K562 (cell line): ENCODE data around the gene GNG7. TPM values are rescaled to one million over a fixed set of nuclear protein-coding genes. Genes with fewer than 3 reads are reported as not detected.

Source experiments
- ATAC-seq: fragments of 200-7000 bp; cut with Tn5 transposase; 3 replicates; pipeline ENCODE4 v1.9.1; 2020; ENCODE audit warnings: moderate library complexity
- BruUV-seq: library from RNA; stranded (reverse); fragments of 400-500 nt; replicated peaks from 2 replicates; lab custom pipeline; 2021; lab: Mats Ljungman, UMichigan
- CTCF ChIA-PET: fragments of 300-600 bp; formaldehyde crosslinking; extraction: SDS; loops from one replicate; lab custom pipeline; 2021; ENCODE audit warnings: low intra/inter-chr PET ratio; lab: Yijun Ruan, JAX
- POLR2A ChIA-PET: fragments of 300-600, 350-650 bp; sonication (Branson Sonifier 250); formaldehyde crosslinking; extraction: SDS; loops from one replicate; lab custom pipeline; 2021; ENCODE audit warnings: antibody characterized with exemption, inconsistent platforms; lab: Yijun Ruan, JAX
- DNase-seq, 4 experiments: peaks; one replicate each; pipeline versions ENCODE4 v3.0.0 to v3.0.0-alpha.2; 2011 to 2018; ENCODE audit warnings: low spot score in 3 of 4, mixed read lengths in 3 of 4; ENCODE audit errors: extremely low read depth in 1 of 4
- FAIRE-seq: peaks from 2 replicates; lab custom pipeline; 2011; peaks lifted over from hg19 to GRCh38; lab: Jason Lieb, UNC
- H2AFZ ChIP-seq: 2 replicates; pipeline ENCODE4 v1.6.0; 2011; ENCODE audit warnings: low read depth, low read length, control low read depth, inconsistent platforms
- H3K27ac ChIP-seq: fragments of 200-600 bp; 3 replicates; pipeline ENCODE4 v1.8.0; 2011; ENCODE audit warnings: low read depth, mild to moderate bottlenecking, control low read depth, inconsistent platforms, low read length, moderate library complexity, mixed read lengths; ENCODE audit errors: extremely low read depth
- H3K27me3 ChIP-seq, 2 experiments: fragments of 300-600 bp in 1 of 2; 2 replicates in 1 of 2; 3 replicates in 1 of 2; pipeline versions ENCODE4 v1.6.0 to v1.8.0; 2011; ENCODE audit warnings: inconsistent platforms in 2 of 2, low read length in 2 of 2, mild to moderate bottlenecking in 1 of 2, mixed read lengths in 1 of 2, moderate library complexity in 1 of 2; ENCODE audit not compliant: control insufficient read depth in 2 of 2, insufficient read depth in 2 of 2
- H3K36me3 ChIP-seq: fragments of 300-600 bp; 3 replicates; pipeline ENCODE4 v1.8.0; 2011; ENCODE audit warnings: mild to moderate bottlenecking, low read length, inconsistent platforms; ENCODE audit not compliant: control insufficient read depth, insufficient read depth
- H3K4me1 ChIP-seq, 2 experiments: fragments of 200-600 bp in 1 of 2; replicated peaks in 1 of 2; 2 replicates in 1 of 2; 3 replicates in 1 of 2; pipeline versions ENCODE4 v1.5.1 to v1.8.0; 2011; ENCODE audit warnings: inconsistent platforms in 2 of 2, low read length in 2 of 2, mild to moderate bottlenecking in 1 of 2, mixed read lengths in 1 of 2, moderate library complexity in 1 of 2; ENCODE audit not compliant: control insufficient read depth in 2 of 2, insufficient read depth in 2 of 2
- H3K4me2 ChIP-seq: 2 replicates; pipeline ENCODE4 v1.6.1; 2011; ENCODE audit warnings: low read length, control low read depth, inconsistent platforms, mixed read lengths; ENCODE audit not compliant: insufficient read depth
- H3K4me3 ChIP-seq: fragments of 200-600 bp; sonication (generic), shearing (Covaris generic); 2 replicates; pipeline ENCODE4 v1.5.1; 2016; ENCODE audit warnings: control low read depth, inconsistent platforms
- H3K79me2 ChIP-seq: fragments of 200-600 bp; 3 replicates; pipeline ENCODE4 v1.8.0; 2011; ENCODE audit warnings: low read length, inconsistent platforms; ENCODE audit not compliant: control insufficient read depth, insufficient read depth
- H3K9ac ChIP-seq, 2 experiments: 2 replicates each; pipeline versions ENCODE4 v1.6.0 to v1.6.1; 2011; ENCODE audit warnings: low read depth in 2 of 2, low read length in 2 of 2, control low read depth in 1 of 2, inconsistent platforms in 1 of 2, mild to moderate bottlenecking in 1 of 2, mixed read lengths in 1 of 2; ENCODE audit not compliant: insufficient read depth in 1 of 2
- H3K9me1 ChIP-seq: one replicate; pipeline ENCODE4 v1.6.0; 2011; ENCODE audit warnings: inconsistent platforms, mild to moderate bottlenecking, low read length, moderate library complexity; ENCODE audit not compliant: control insufficient read depth, insufficient read depth
- H3K9me3 ChIP-seq: replicated peaks from 2 replicates; pipeline ENCODE4 v1.5.1; 2011; ENCODE audit warnings: low read depth, low read length, inconsistent platforms; ENCODE audit not compliant: control insufficient read depth, insufficient read depth
- H4K20me1 ChIP-seq: replicated peaks from 2 replicates; pipeline ENCODE4 v1.6.1; 2011; ENCODE audit warnings: low read length, inconsistent platforms, mixed read lengths; ENCODE audit not compliant: control insufficient read depth, insufficient read depth
- FOXK2 ChIP-seq, 2 experiments: fragments of 450-650 bp; IDR thresholded peaks in 1 of 2; conservative IDR thresholded peaks in 1 of 2; 2 replicates each; pipeline ENCODE4 v1.6.1; 2016; ENCODE audit warnings: low read depth in 2 of 2, mild to moderate bottlenecking in 1 of 2
- FOXM1 ChIP-seq, 2 experiments: fragments of 450-650 bp in 1 of 2; sonication (generic) in 1 of 2; formaldehyde crosslinking in 1 of 2; IDR thresholded peaks; 2 replicates each; pipeline versions ENCODE4 v1.6.1 to v1.9.0; 2017 to 2022; ENCODE audit warnings: low read depth in 2 of 2, mild to moderate bottlenecking in 2 of 2, missing genetic modification reagents in 1 of 2, moderate library complexity in 1 of 2
- HNRNPL ChIP-seq: fragments of 200-400 bp; formaldehyde crosslinking; IDR thresholded peaks from 2 replicates; pipeline ENCODE4 v1.6.1; 2017; ENCODE audit warnings: low read depth, mild to moderate bottlenecking, low read length
- MAFK ChIP-seq: IDR thresholded peaks from 2 replicates; pipeline ENCODE4 v1.6.1; 2011; ENCODE audit warnings: low read length, improper control_type of control experiment
- MITF ChIP-seq: IDR thresholded peaks from 2 replicates; pipeline ENCODE4 v1.6.1; 2014; ENCODE audit warnings: antibody characterized with exemption
- PHB2 ChIP-seq: fragments of 450-650 bp; IDR thresholded peaks from 2 replicates; pipeline ENCODE4 v1.6.1; 2017; ENCODE audit warnings: low read depth
- PKNOX1 ChIP-seq: fragments of 450-650 bp; IDR thresholded peaks from 2 replicates; pipeline ENCODE4 v1.6.1; 2016
- POLR2A ChIP-seq: fragments of 450-650 bp; conservative IDR thresholded peaks from 2 replicates; pipeline ENCODE4 v1.6.1; 2016
- POLR2B ChIP-seq: fragments of 450-650 bp; IDR thresholded peaks from 2 replicates; pipeline ENCODE4 v1.6.1; 2018; ENCODE audit warnings: low read depth; ENCODE audit not compliant: partially characterized antibody
- POLR2G ChIP-seq: fragments of 200-400 bp; formaldehyde crosslinking; IDR thresholded peaks from 2 replicates; pipeline ENCODE4 v1.6.1; 2017; ENCODE audit warnings: low read depth, mild to moderate bottlenecking, antibody characterized with exemption, low read length, moderate library complexity
- RBBP5 ChIP-seq: fragments of 200-600 bp; sonication (generic); IDR thresholded peaks from 2 replicates; pipeline ENCODE4 v1.6.1; 2012; ENCODE audit warnings: borderline replicate concordance, mild to moderate bottlenecking, low read length, control low read depth, inconsistent platforms; ENCODE audit not compliant: insufficient read depth, poor library complexity, severe bottlenecking
- RBFOX2 ChIP-seq: fragments of 200-400 bp; formaldehyde crosslinking; IDR thresholded peaks from 2 replicates; pipeline ENCODE4 v1.6.1; 2017; ENCODE audit warnings: low read depth, mild to moderate bottlenecking, low read length, moderate library complexity
- RBM22 ChIP-seq: fragments of 200-400 bp; formaldehyde crosslinking; IDR thresholded peaks from 2 replicates; pipeline ENCODE4 v1.6.1; 2018; ENCODE audit warnings: low read length, low read depth; ENCODE audit not compliant: poor library complexity, severe bottlenecking
- SAFB ChIP-seq: fragments of 200-400 bp; formaldehyde crosslinking; IDR thresholded peaks from 2 replicates; pipeline ENCODE4 v1.6.1; 2017; ENCODE audit warnings: low read depth, low read length, borderline replicate concordance
- SIN3B ChIP-seq: fragments of 450-650 bp; IDR thresholded peaks from 2 replicates; pipeline ENCODE4 v1.6.1; 2017; ENCODE audit warnings: low read depth, mild to moderate bottlenecking, moderate library complexity
- SMAD2 ChIP-seq: fragments of 150-350 bp; IDR thresholded peaks from 2 replicates; pipeline ENCODE4 v1.6.1; 2014; ENCODE audit warnings: low read depth, mild to moderate bottlenecking, low read length
- SUPT5H ChIP-seq: fragments of 450-650 bp; IDR thresholded peaks from 2 replicates; pipeline ENCODE4 v1.6.1; 2016
- ZBED1 ChIP-seq: IDR thresholded peaks from 2 replicates; pipeline ENCODE4 v1.6.1; 2014
- ZNF232 ChIP-seq: sonication (generic); formaldehyde crosslinking; IDR thresholded peaks from 2 replicates; pipeline ENCODE4 v1.8.0; 2022; ENCODE audit warnings: mild to moderate bottlenecking, missing genetic modification reagents
- ZNF639 ChIP-seq, 2 experiments: fragments of 200-800 bp in 1 of 2; sonication (Bioruptor generic) in 1 of 2; sonication (generic) in 1 of 2; formaldehyde crosslinking in 1 of 2; IDR thresholded peaks in 1 of 2; conservative IDR thresholded peaks in 1 of 2; 2 replicates each; pipeline versions ENCODE4 v1.5.0 to v1.6.1; 2016 to 2020; ENCODE audit warnings: missing compliant biosample characterization in 1 of 2, missing genetic modification characterization in 1 of 2, missing genetic modification reagents in 1 of 2
- WGBS: fragments of 100-300 bp; shearing (Covaris generic); methylation state at CpG from one replicate; pipeline ENCODE4 v1.1.6; 2016; ENCODE audit warnings: low coverage, mixed read lengths; ENCODE audit not compliant: insufficient coverage; ENCODE audit errors: missing lambda C conversion rate; 5-methylcytosine and 5-hydroxymethylcytosine counted together
- in situ Hi-C: fragments of 300-500 bp; cut with MboI; formaldehyde crosslinking; loops from 4 replicates; pipeline ENCODE4 v1.15.0; 2018; ENCODE audit warnings: inconsistent platforms, mixed read lengths
- intact Hi-C: fragments of 100-400 bp; cut with micrococcal nuclease; formaldehyde crosslinking; loops from 2 replicates; pipeline ENCODE4 v1.14.2; 2022
- polyA plus RNA-seq, 8 experiments: library from polyadenylated mRNA; depleted of rRNA in 4 of 8; stranded (reverse) in 5 of 8; unstranded in 3 of 8; fragments of >200 nt; fragmentation: Nextera tagmentation in 2 of 8; fragmentation: Illumina TruSeq in 1 of 8; extraction: Ambion mirVana in 2 of 8; extraction: Trizol in 1 of 8; gene quantifications; 2 replicates each; pipeline versions ENCODE4 v1.2.1 to v1.2.3, GENCODE V29; 2011 to 2014; ENCODE audit warnings: inconsistent platforms in 1 of 8, missing spikeins in 1 of 8
- total RNA-seq, 7 experiments: library from RNA; depleted of rRNA in 6 of 7; stranded (reverse); fragments of >200 nt in 6 of 7; fragmentation: Illumina TruSeq in 2 of 7; extraction: Trizol in 2 of 7; gene quantifications; 2 replicates each; pipeline versions ENCODE4 v1.2.1 to v1.2.3, GENCODE V29; 2011 to 2021; ENCODE audit warnings: low replicate concordance in 1 of 7

GNG7 gene
- total and polyA plus RNA-seq, 9 of the 15 experiments (the other 6 are each of a cell fraction or from before 2014, with no cell fraction given), result 0.01 to 0.20 (median 0.06) TPM; not detected in 1

GRCh38 chr19:2733930-2734588 lies 31.6 kb upstream of the GNG7 start:
- no peak for FAIRE-seq
- DNase-seq, result no peak
- WGBS, result 94% methylated on average over 32 of the region's 35 CpGs
- no peaks in the 10 kb centered on the region for H3K27me3 ChIP-seq
- peaks cover 1% of the 10 kb centered on the region for H3K9me1 ChIP-seq
- no peak overlapping the region for H3K4me3 ChIP-seq
- no peak overlapping the region; a peak in 1 of 4 replicates for H3K9ac ChIP-seq
- no peak for ATAC-seq
- H3K27ac ChIP-seq, result no peak overlapping the region
- in situ Hi-C loops (no loop called here), intact Hi-C loops (no loop called here)
- ChIA-PET CTCF (no interaction called here), POLR2A (interaction anchor here (1.2 to 1.3 kb wide), 2 partner anchors 8 to 10 kb away, joined by 5 read pairs; no protein-coding TSS in a partner anchor)
- peaks cover 6% of the 10 kb centered on the region; the same call in 1 of the 2 replicates for H3K9me3 ChIP-seq
- BruUV-seq, result no TSS peak
- H3K36me3 ChIP-seq, result peaks cover 69% of the 10 kb centered on the region
- no peak overlapping the region for H2AFZ ChIP-seq
- H3K4me1 ChIP-seq, result peaks cover 5 to 44% of the 10 kb centered on the region in 2 experiments; a peak in 3 of 5 replicates
- peaks cover 40% of the 10 kb centered on the region for H3K79me2 ChIP-seq
- peaks cover 23% of the 10 kb centered on the region for H4K20me1 ChIP-seq
- H3K4me2 ChIP-seq, result no peak overlapping the region
- TF ChIP-seq SAFB, result no peak
- no peak for TF ChIP-seq SMAD2
- no peak for TF ChIP-seq PHB2
- no peak for TF ChIP-seq FOXK2 (conservative IDR thresholded peaks at IDR 0.05 in 1 of 2, IDR thresholded peaks at IDR 0.05 in 1 of 2; ENCODE audit: low read depth in 2 of 2)
- TF ChIP-seq SUPT5H, result peak; percentile 44
- TF ChIP-seq FOXM1 (IDR thresholded peaks at IDR 0.05; ENCODE audit: low read depth), result no peak
- no peak for TF ChIP-seq FOXM1 (CRISPR knock-in tag; IDR thresholded peaks at IDR 0.05; ENCODE audit: low read depth)
- TF ChIP-seq ZNF232 (CRISPR knock-in tag), result no peak
- TF ChIP-seq RBBP5, result no peak
- no peak for TF ChIP-seq SIN3B
- TF ChIP-seq MITF, result no peak
- no peak for TF ChIP-seq MAFK
- peak; percentile 61 for TF ChIP-seq RBFOX2
- peak; percentile 78 for TF ChIP-seq RBM22
- no peak for TF ChIP-seq HNRNPL
- TF ChIP-seq POLR2A, result peak; percentile 31; the same call in 1 of the 2 replicates
- TF ChIP-seq POLR2G, result peak; percentile 71; the same call in 1 of the 2 replicates
- TF ChIP-seq ZBED1, result no peak
- peak; percentile 29 for TF ChIP-seq POLR2B
- TF ChIP-seq PKNOX1, result no peak
- TF ChIP-seq ZNF639 (CRISPR knock-in tag; conservative IDR thresholded peaks at IDR 0.05 in 1 of 2, IDR thresholded peaks at IDR 0.05 in 1 of 2), result no peak
